IMR-90 (cell line): ENCODE results near the gene ACAP1. TPM values are rescaled to one million over a fixed set of nuclear protein-coding genes. Genes with fewer than 3 reads are reported as not detected.

Experiments used
- ATAC-seq: fragments of 200-7000 bp; cut with Tn5 transposase; 2 replicates; pipeline ENCODE4 v1.9.1; 2020; ENCODE audit warnings: low read depth, mild to moderate bottlenecking, moderate library complexity
- BruUV-seq: library from RNA; stranded (reverse); fragments of 400-500 nt; replicated peaks from 2 replicates; lab custom pipeline; 2021; lab: Mats Ljungman, UMichigan
- CTCF ChIA-PET: fragments of 300-600 bp; formaldehyde crosslinking; extraction: SDS; loops from one replicate; lab custom pipeline; 2021; ENCODE audit warnings: antibody characterized with exemption; lab: Yijun Ruan, JAX
- POLR2A ChIA-PET: fragments of 300-600 bp; sonication (Branson Sonifier 250); formaldehyde crosslinking; loops from one replicate; lab custom pipeline; 2022; ENCODE audit warnings: antibody characterized with exemption; ENCODE audit not compliant: unreplicated experiment; lab: Charles Lee
- DNase-seq: peaks from one replicate; pipeline ENCODE4 v3.0.0; 2013
- H2AFZ ChIP-seq: replicated peaks from 2 replicates; pipeline ENCODE3; 2013; ENCODE audit warnings: low read length, mild to moderate bottlenecking; ENCODE audit not compliant: poor library complexity
- H2AK5ac ChIP-seq: 2 replicates; pipeline ENCODE4 v1.6.1; 2013; ENCODE audit warnings: low read depth, low read length, inconsistent platforms
- H2AK9ac ChIP-seq: replicated peaks from 2 replicates; pipeline ENCODE3; 2013; ENCODE audit warnings: mild to moderate bottlenecking, low read depth, low read length, moderate library complexity; ENCODE audit not compliant: poor library complexity
- H2BK120ac ChIP-seq: 2 replicates; pipeline ENCODE4 v1.6.1; 2013; ENCODE audit warnings: low read depth, low read length, inconsistent platforms
- H2BK15ac ChIP-seq: 3 replicates; pipeline ENCODE4 v1.6.1; 2013; ENCODE audit warnings: low read depth, low read length, inconsistent platforms
- H2BK20ac ChIP-seq: 2 replicates; pipeline ENCODE4 v1.6.1; 2013; ENCODE audit warnings: low read depth, mild to moderate bottlenecking, inconsistent platforms, low read length, moderate library complexity
- H2BK5ac ChIP-seq: 2 replicates; pipeline ENCODE4 v1.6.1; 2013; ENCODE audit warnings: mild to moderate bottlenecking, low read depth, low read length, inconsistent platforms; ENCODE audit not compliant: poor library complexity, severe bottlenecking
- H3K14ac ChIP-seq: replicated peaks from 2 replicates; pipeline ENCODE4 v1.6.1; 2013; ENCODE audit warnings: low read depth, low read length, inconsistent platforms
- H3K18ac ChIP-seq: 2 replicates; pipeline ENCODE4 v1.6.1; 2013; ENCODE audit warnings: low read depth, low read length, control low read depth
- H3K23ac ChIP-seq: 2 replicates; pipeline ENCODE4 v1.6.1; 2013; ENCODE audit warnings: low read depth, low read length, inconsistent platforms
- H3K27ac ChIP-seq: 2 replicates; pipeline ENCODE4 v1.5.1; 2013; ENCODE audit warnings: mild to moderate bottlenecking, control low read depth, low read length; ENCODE audit not compliant: insufficient read depth
- H3K27me3 ChIP-seq: 2 replicates; pipeline ENCODE4 v1.6.1; 2013; ENCODE audit warnings: low read length; ENCODE audit not compliant: control insufficient read depth, insufficient read depth
- H3K36me3 ChIP-seq: 2 replicates; pipeline ENCODE4 v1.6.1; 2013; ENCODE audit warnings: low read length, mixed read lengths; ENCODE audit not compliant: control insufficient read depth, insufficient read depth
- H3K4ac ChIP-seq: 2 replicates; pipeline ENCODE4 v1.6.1; 2013; ENCODE audit warnings: low read depth, low read length, inconsistent platforms
- H3K4me1 ChIP-seq: 2 replicates; pipeline ENCODE4 v1.6.1; 2013; ENCODE audit warnings: low read length, mixed read lengths; ENCODE audit not compliant: control insufficient read depth, insufficient read depth
- H3K4me2 ChIP-seq: 2 replicates; pipeline ENCODE4 v1.6.1; 2013; ENCODE audit warnings: low read depth, mild to moderate bottlenecking, control low read depth, low read length, moderate library complexity
- H3K4me3 ChIP-seq: 2 replicates; pipeline ENCODE4 v1.5.1; 2013; ENCODE audit warnings: low read depth, mild to moderate bottlenecking, control low read depth, low read length, moderate library complexity; ENCODE audit not compliant: insufficient read depth
- H3K56ac ChIP-seq: 2 replicates; pipeline ENCODE4 v1.6.1; 2013; ENCODE audit warnings: low read length, inconsistent platforms; ENCODE audit not compliant: insufficient read depth; ENCODE audit errors: extremely low read depth
- H3K79me1 ChIP-seq, 2 experiments: 2 replicates each; pipeline ENCODE4 v1.6.1; 2013; ENCODE audit warnings: low read length in 2 of 2, inconsistent platforms in 1 of 2, low read depth in 1 of 2
- H3K9ac ChIP-seq: 2 replicates; pipeline ENCODE4 v1.6.1; 2013; ENCODE audit warnings: low read depth, low read length, control low read depth
- H3K9me1 ChIP-seq: 2 replicates; pipeline ENCODE4 v1.6.1; 2013; ENCODE audit warnings: low read length, inconsistent platforms; ENCODE audit not compliant: insufficient read depth
- H3K9me3 ChIP-seq: 2 replicates; pipeline ENCODE4 v1.6.1; 2013; ENCODE audit warnings: low read length; ENCODE audit not compliant: control insufficient read depth, insufficient read depth
- H4K20me1 ChIP-seq: 2 replicates; pipeline ENCODE4 v1.6.1; 2013; ENCODE audit warnings: low read length, inconsistent platforms; ENCODE audit not compliant: insufficient read depth
- H4K5ac ChIP-seq: 2 replicates; pipeline ENCODE4 v1.6.1; 2013; ENCODE audit warnings: mild to moderate bottlenecking, low read depth, low read length, control low read depth
- H4K8ac ChIP-seq, 2 experiments: 2 replicates each; pipeline ENCODE4 v1.6.1; 2013; ENCODE audit warnings: low read depth in 2 of 2, low read length in 2 of 2, control low read depth in 1 of 2, inconsistent platforms in 1 of 2
- H4K91ac ChIP-seq: 2 replicates; pipeline ENCODE4 v1.6.1; 2013; ENCODE audit warnings: low read depth, low read length, inconsistent platforms; ENCODE audit not compliant: insufficient read depth
- BHLHE40 ChIP-seq: fragments of 150-350 bp; IDR thresholded peaks from 2 replicates; pipeline ENCODE4 v1.6.1; 2016; ENCODE audit warnings: mild to moderate bottlenecking, low read depth, low read length
- CEBPB ChIP-seq: IDR thresholded peaks from 2 replicates; pipeline ENCODE4 v1.6.1; 2012; ENCODE audit warnings: low read depth, low read length, improper control_type of control experiment
- CHD1 ChIP-seq: IDR thresholded peaks from 2 replicates; pipeline ENCODE4 v1.6.1; 2012; ENCODE audit warnings: low read depth, low read length, improper control_type of control experiment
- CTCF ChIP-seq: conservative IDR thresholded peaks from 2 replicates; pipeline ENCODE4 v1.5.1; 2012; ENCODE audit warnings: mild to moderate bottlenecking, low read depth, low read length, improper control_type of control experiment
- ELK1 ChIP-seq: fragments of 150-350 bp; IDR thresholded peaks from 2 replicates; pipeline ENCODE4 v1.6.1; 2016; ENCODE audit warnings: low read depth, mild to moderate bottlenecking, low read length, moderate library complexity, borderline replicate concordance
- FOS ChIP-seq: fragments of 150-350 bp; IDR thresholded peaks from 2 replicates; pipeline ENCODE4 v1.6.1; 2016; ENCODE audit warnings: low read depth, low read length
- MAFK ChIP-seq: IDR thresholded peaks from 2 replicates; pipeline ENCODE4 v1.6.1; 2012; ENCODE audit warnings: low read depth, low read length, improper control_type of control experiment
- MAZ ChIP-seq: IDR thresholded peaks from 2 replicates; pipeline ENCODE4 v1.6.1; 2012; ENCODE audit warnings: low read depth, mild to moderate bottlenecking, low read length, improper control_type of control experiment, moderate library complexity, borderline replicate concordance
- MXI1 ChIP-seq: IDR thresholded peaks from 2 replicates; pipeline ENCODE4 v1.6.1; 2012; ENCODE audit warnings: low read depth, mild to moderate bottlenecking, low read length, moderate library complexity, borderline replicate concordance
- NFE2L2 ChIP-seq: fragments of 150-350 bp; IDR thresholded peaks from 2 replicates; pipeline ENCODE4 v1.6.1; 2016; ENCODE audit warnings: low read depth, mild to moderate bottlenecking, low read length
- POLR2A ChIP-seq: IDR thresholded peaks from 2 replicates; pipeline ENCODE4 v1.6.1; 2012; ENCODE audit warnings: mild to moderate bottlenecking, low read depth, low read length
- RAD21 ChIP-seq: IDR thresholded peaks from 2 replicates; pipeline ENCODE4 v1.6.1; 2012; ENCODE audit warnings: low read length, improper control_type of control experiment
- RCOR1 ChIP-seq: IDR thresholded peaks from 2 replicates; pipeline ENCODE4 v1.6.1; 2012; ENCODE audit warnings: mild to moderate bottlenecking, low read length, improper control_type of control experiment; ENCODE audit not compliant: insufficient replicate concordance
- RFX5 ChIP-seq: IDR thresholded peaks from 2 replicates; pipeline ENCODE4 v1.8.0; 2012; ENCODE audit warnings: low read depth, mild to moderate bottlenecking, low read length, moderate library complexity
- SMC3 ChIP-seq: fragments of 150-350 bp; IDR thresholded peaks from 2 replicates; pipeline ENCODE4 v1.6.1; 2016; ENCODE audit warnings: low read depth, mild to moderate bottlenecking, antibody characterized with exemption, low read length, moderate library complexity
- USF2 ChIP-seq: fragments of 150-350 bp; IDR thresholded peaks from 2 replicates; pipeline ENCODE4 v1.6.1; 2017; ENCODE audit warnings: mild to moderate bottlenecking, antibody characterized with exemption, low read length, low read depth
- WGBS, 2 experiments: methylation state at CpG; one replicate each; pipeline versions ENCODE4 v1.1.5 to v1.1.7; 2013; ENCODE audit warnings: missing lambda C conversion rate in 2 of 2; ENCODE audit not compliant: insufficient read length in 1 of 2; ENCODE audit errors: extremely low coverage in 2 of 2; 5-methylcytosine and 5-hydroxymethylcytosine counted together
- dilution Hi-C: fragments of 300-500 bp; cut with HindIII; formaldehyde crosslinking; loops from one replicate; pipeline ENCODE4 v1.14.3; 2018; ENCODE audit warnings: low sequenced_read_pairs; ENCODE audit not compliant: unreplicated experiment
- in situ Hi-C: fragments of 300-500 bp; cut with MboI; formaldehyde crosslinking; loops from 3 replicates; pipeline ENCODE4 v1.14.3; 2019; ENCODE audit warnings: low sequenced_read_pairs, inconsistent platforms, mixed read lengths
- intact Hi-C: fragments of 100-400 bp; cut with micrococcal nuclease; formaldehyde crosslinking; loops from 2 replicates; pipeline ENCODE4 v1.10.0; 2022
- polyA plus RNA-seq, 3 experiments: library from polyadenylated mRNA; depleted of rRNA; stranded (reverse); fragments of >200 nt; gene quantifications; 2 replicates each; pipeline ENCODE4 v1.2.3, GENCODE V29; 2012; ENCODE audit warnings: low replicate concordance in 1 of 3
- total RNA-seq: library from RNA; depleted of rRNA; stranded (reverse); fragments of >200 nt; gene quantifications from 2 replicates; pipeline ENCODE4 v1.2.3, GENCODE V29; 2012

Gene ACAP1
- total and polyA plus RNA-seq, 2 of the 4 experiments (the other 2 are of a cell fraction), result under 0.01 to 2.1 TPM

- in situ Hi-C loops (no loop called here), intact Hi-C loops (loop anchor here (10.0 kb wide), 1 partner anchor 237 kb away; the partner anchor contains the start of gene SENP3), dilution Hi-C loops (no loop called here)
- Histone ChIP-seq H3K14ac (no peak overlapping the region), H3K4me2 (peak overlapping the region; percentile 14; the same call in 1 of the 2 replicates), H3K56ac (no peak overlapping the region), H2AFZ (no peak overlapping the region), H3K18ac (no peak overlapping the region), H2BK5ac (no peak overlapping the region), H3K9me1 (peaks cover 6% of the 10 kb centered on the region; the same call in 1 of the 2 replicates), H3K9me3 (no peaks in the 10 kb centered on the region), H3K4me1 (peaks cover 5% of the 10 kb centered on the region; the same call in 1 of the 2 replicates), H3K9ac (no peak overlapping the region), H2BK20ac (no peak overlapping the region), H2BK120ac (no peak overlapping the region), H3K79me1 (peaks cover 10 to 29% of the 10 kb centered on the region in 2 experiments; a peak in 3 of 4 replicates), H4K8ac (no peak overlapping the region), H4K5ac (no peak overlapping the region), H4K91ac (no peak overlapping the region), H3K36me3 (peaks cover 27% of the 10 kb centered on the region), H3K23ac (peak overlapping the region; percentile 21; the same call in 1 of the 2 replicates), H3K4me3 (no peak overlapping the region), H2BK15ac (no peak overlapping the region), H3K27me3 (no peaks in the 10 kb centered on the region), H2AK9ac (no peak overlapping the region), H2AK5ac (no peak overlapping the region), H4K20me1 (peaks cover 7% of the 10 kb centered on the region), H3K4ac (no peak overlapping the region), H3K27ac (no peak overlapping the region)
- CTCF ChIA-PET, result interaction anchor here (0.6 kb wide), 1 partner anchor 345 kb away, joined by 3 read pairs; no protein-coding TSS in a partner anchor
- DNase-seq (no peak), ATAC-seq (no peak)
- TF ChIP-seq CTCF, result no peak
- no peak for TF ChIP-seq NFE2L2
- no peak for TF ChIP-seq MAFK
- TF ChIP-seq RCOR1, result no peak
- no peak for TF ChIP-seq BHLHE40
- no peak for TF ChIP-seq SMC3
- no peak for TF ChIP-seq MXI1
- no peak for TF ChIP-seq FOS
- TF ChIP-seq ELK1, result no peak
- no peak for TF ChIP-seq POLR2A
- no peak for TF ChIP-seq CHD1
- no peak for TF ChIP-seq MAZ
- no peak for TF ChIP-seq USF2
- no peak for TF ChIP-seq RFX5
- no peak for TF ChIP-seq RAD21
- TF ChIP-seq CEBPB, result no peak
- POLR2A ChIA-PET, result no interaction called here
- WGBS, 2 experiments, result 100% methylated on average over 1 of the region's 1 CpG; no CpG with 5 or more reads in 1 of the 2 experiments
- BruUV-seq, result no TSS peak
These were observed 8.3 kb upstream of the ACAP1 start for GRCh38 chr17:7328009-7328408.
